BE2C (cell line): ENCODE results near the gene SPI1.

ENCODE experiments used
- DNase-seq: peaks from one replicate; pipeline ENCODE4 v3.0.0-alpha.2; 2020
- H3K27me3 ChIP-seq: fragments of 250-450 bp; sonication (Bioruptor Pico); 2 replicates; pipeline ENCODE4 v1.5.1; 2020; ENCODE audit warnings: mild to moderate bottlenecking
- H3K36me3 ChIP-seq: fragments of 250-450 bp; sonication (Bioruptor Pico); 2 replicates; pipeline ENCODE4 v1.5.1; 2020; ENCODE audit warnings: mild to moderate bottlenecking
- H3K4me1 ChIP-seq: fragments of 250-450 bp; sonication (Bioruptor Pico); 2 replicates; pipeline ENCODE4 v1.5.1; 2020
- H3K4me3 ChIP-seq: 2 replicates; pipeline ENCODE4 v1.5.1; 2011; ENCODE audit warnings: low read depth, low read length
- H3K9me3 ChIP-seq: fragments of 250-450 bp; sonication (Bioruptor Pico); 2 replicates; pipeline ENCODE4 v1.5.1; 2020
- TF ChIP-seq, protein P1 (sequence below): IDR thresholded peaks from 2 replicates; pipeline ENCODE4 v1.5.1; 2012; ENCODE audit warnings: mild to moderate bottlenecking, low read depth, low read length

The SPI1 gene

DNA sequence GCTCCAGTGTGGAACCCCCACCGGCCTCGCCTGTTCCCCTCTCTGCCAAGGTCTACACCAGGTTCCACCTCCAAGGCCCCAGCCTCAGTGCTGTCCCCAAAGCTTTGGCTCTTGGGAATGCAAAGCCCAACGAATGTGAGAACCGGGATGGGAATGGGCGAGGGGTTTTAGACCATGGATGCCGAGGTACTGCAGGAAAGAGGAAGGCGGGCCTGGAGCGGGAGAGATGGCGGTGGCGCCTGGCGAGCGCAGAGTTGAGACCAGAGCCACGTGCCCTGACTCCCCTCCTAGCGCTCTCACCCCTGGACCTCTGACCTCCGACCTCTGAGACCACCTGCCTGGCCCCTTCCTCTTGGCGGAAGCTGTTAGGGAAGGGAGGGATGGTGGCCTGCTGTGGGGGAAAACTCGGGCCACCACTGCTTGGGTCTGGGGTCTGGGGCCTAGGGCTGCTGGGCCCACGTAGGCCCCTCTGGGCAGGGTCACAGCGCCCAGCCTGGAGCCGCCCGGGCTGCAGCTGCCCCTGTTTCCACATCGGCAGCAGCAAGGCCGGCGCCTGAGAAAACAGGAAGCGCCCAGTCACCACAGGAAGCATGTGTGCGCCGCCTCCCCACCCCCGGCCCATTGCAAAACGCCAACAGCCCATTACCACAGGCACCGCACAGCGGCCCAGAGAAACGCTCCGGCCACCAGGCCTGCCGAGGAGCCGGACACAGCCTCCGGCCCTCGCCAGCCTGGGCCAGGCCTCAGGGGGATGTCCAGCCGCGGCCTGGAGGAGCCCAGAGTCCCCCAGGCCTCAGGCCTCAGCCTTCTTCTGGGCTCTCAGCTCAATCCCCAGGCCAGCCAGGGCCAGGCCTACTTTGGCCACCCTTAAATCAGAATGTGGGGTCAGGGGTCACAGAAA is 16.2 kb upstream of the SPI1 start:
- no peaks in the 10 kb centered on the region for H3K36me3 ChIP-seq
- no peak for DNase-seq
- no peak overlapping the region for H3K4me3 ChIP-seq
- H3K27me3 ChIP-seq: no peaks in the 10 kb centered on the region
- no peaks in the 10 kb centered on the region for H3K4me1 ChIP-seq
- TF ChIP-seq, protein P1, sequence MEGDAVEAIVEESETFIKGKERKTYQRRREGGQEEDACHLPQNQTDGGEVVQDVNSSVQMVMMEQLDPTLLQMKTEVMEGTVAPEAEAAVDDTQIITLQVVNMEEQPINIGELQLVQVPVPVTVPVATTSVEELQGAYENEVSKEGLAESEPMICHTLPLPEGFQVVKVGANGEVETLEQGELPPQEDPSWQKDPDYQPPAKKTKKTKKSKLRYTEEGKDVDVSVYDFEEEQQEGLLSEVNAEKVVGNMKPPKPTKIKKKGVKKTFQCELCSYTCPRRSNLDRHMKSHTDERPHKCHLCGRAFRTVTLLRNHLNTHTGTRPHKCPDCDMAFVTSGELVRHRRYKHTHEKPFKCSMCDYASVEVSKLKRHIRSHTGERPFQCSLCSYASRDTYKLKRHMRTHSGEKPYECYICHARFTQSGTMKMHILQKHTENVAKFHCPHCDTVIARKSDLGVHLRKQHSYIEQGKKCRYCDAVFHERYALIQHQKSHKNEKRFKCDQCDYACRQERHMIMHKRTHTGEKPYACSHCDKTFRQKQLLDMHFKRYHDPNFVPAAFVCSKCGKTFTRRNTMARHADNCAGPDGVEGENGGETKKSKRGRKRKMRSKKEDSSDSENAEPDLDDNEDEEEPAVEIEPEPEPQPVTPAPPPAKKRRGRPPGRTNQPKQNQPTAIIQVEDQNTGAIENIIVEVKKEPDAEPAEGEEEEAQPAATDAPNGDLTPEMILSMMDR: no peak
- H3K9me3 ChIP-seq: no peaks in the 10 kb centered on the region

DNA sequence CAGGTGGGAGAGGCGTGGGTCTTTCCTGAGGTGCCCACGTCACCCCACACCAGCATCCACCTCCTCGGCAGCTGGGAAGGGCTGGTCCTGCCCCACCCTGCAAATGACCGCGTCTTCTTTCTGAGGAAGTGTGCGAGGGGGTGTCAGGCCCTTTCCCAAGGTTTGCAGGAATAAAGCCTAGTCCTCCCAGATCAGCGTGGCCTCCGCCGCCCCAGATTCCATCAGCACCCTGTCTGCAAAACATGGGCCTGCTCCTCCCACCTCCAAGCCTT is 15.6 kb upstream of the SPI1 start:
- no peaks in the 10 kb centered on the region for H3K4me1 ChIP-seq
- no peak for DNase-seq

DNA sequence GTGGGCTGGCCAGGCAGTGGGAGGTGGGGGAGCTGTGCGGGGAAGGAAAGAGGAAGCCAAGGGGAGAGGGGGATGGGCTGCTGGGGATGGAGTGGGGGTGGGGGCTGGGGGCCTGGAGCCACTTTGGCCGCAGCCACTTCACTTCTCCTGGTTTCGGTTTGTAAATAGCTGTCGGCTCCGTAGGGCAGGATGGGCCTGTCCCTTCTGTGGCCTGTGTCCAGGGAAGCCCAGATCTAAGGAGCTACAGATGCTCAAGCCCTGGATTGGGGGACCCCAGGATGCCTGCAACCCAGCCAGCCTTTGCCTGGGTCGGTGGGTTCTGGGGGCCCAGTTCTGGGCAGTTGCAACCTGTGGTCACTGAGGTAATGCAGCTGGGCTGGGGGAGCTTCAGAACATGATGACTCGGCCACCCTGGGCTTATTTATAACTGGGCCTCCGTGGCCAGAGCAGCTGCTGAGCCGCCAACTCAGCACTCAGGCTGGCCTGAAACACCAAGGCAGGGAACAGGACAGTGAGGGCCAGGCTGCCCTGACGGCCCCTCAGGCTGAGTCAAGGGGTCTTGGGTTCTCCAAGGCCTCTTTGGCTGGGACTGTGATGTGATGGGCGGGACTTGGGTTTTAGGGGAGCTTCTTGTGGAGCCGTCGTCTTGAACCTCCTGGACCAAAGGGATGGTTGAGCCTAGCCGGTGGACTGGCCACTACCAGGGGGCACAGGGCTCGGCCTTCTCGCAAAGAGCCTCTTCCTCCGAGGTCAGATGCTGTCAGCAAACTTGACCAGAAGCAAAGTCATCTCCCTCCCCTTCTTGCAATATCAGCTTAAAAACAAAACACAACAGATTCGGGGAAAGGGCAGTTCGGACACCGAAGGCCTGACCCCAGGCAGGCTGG is 15.1 kb upstream of the SPI1 start:
- no peaks in the 10 kb centered on the region for H3K27me3 ChIP-seq
- TF ChIP-seq, protein P1: no peak
- H3K4me3 ChIP-seq: no peak overlapping the region
- H3K4me1 ChIP-seq: no peaks in the 10 kb centered on the region
- H3K36me3 ChIP-seq: no peaks in the 10 kb centered on the region
- no peaks in the 10 kb centered on the region for H3K9me3 ChIP-seq
- DNase-seq: no peak

More for the DNA sequence above, 15.6 kb upstream of the SPI1 start:
- Histone ChIP-seq H3K4me3 (no peak overlapping the region), H3K9me3 (no peaks in the 10 kb centered on the region), H3K27me3 (no peaks in the 10 kb centered on the region), H3K36me3 (no peaks in the 10 kb centered on the region)
- TF ChIP-seq, protein P1: no peak

DNA sequence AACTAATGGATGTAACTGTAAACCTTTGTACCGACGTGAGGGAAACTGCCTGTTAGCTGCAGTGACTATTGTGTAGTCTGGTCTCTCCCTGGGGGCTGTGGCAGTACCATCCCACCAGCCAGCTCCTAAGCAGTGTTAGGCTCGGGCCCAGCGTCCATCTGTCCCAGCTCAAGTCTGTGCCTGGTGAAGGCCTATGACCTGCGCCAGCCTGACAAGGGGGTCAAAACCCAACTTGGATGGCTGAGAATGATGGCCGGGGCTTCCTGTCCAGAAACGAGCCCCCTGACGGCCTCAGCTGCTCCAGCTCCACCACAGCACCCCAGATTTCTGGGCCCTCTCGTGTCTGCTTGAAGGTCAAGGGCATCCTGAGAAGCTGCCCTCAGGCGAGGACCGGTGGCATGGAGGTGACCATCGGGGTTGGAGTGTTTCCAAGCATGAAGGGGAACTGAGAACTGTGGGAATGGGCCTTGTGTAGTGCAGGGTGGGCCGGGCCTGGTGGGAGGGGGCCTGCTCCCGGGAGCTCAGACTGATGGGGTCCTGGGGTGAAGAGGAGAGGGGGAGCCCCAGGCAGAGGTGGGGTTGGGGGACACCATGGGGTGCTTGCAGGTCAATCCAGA is 14.3 kb upstream of the SPI1 start:
- no peak overlapping the region for H3K4me3 ChIP-seq
- H3K4me1 ChIP-seq: no peaks in the 10 kb centered on the region
- DNase-seq: no peak
- no peaks in the 10 kb centered on the region for H3K36me3 ChIP-seq
- TF ChIP-seq, protein P1: no peak
- H3K27me3 ChIP-seq: no peaks in the 10 kb centered on the region
- H3K9me3 ChIP-seq: no peaks in the 10 kb centered on the region

DNA sequence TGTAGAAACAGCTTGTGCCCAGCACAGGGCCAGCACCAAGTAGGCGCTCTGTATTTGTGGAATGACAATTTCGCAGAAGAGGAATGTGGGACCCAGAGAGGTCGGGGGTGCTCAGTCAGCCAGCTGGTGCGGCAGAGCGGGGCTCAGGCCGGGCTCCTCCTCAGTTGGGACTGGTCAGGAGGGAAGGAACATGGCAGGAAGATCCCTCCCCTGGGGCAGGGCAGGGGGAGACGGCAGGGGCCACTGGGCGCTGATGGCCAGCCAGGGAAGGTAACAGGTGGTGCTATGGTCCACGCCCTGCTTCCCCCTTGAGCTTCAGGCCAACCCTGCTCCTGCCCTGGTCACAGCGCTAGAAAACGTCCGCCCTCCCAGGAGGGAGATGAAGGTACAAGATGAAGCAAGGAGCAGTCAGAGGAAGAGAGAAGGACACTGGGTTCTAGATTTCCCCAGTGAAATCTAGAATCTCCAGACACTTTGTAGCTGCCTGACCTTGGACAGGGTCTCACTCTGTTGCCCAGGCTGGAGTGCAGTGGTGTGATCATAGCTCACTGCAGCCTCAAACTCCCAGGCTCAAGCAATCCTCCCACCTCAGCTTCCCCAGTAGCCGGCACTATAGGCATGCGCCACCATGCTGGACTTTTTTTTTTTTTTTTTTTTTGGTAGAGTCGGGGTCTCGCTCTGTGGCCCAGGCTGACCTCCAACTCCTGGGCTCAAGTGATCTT is 13.5 kb upstream of the SPI1 start:
- Histone ChIP-seq H3K27me3 (no peaks in the 10 kb centered on the region), H3K4me1 (no peaks in the 10 kb centered on the region), H3K9me3 (no peaks in the 10 kb centered on the region), H3K4me3 (no peak overlapping the region), H3K36me3 (no peaks in the 10 kb centered on the region)
- no peak for DNase-seq
- TF ChIP-seq, protein P1: no peak
